B cell (primary cell): ENCODE data around the gene IFNA1. TPM values are rescaled to one million over a fixed set of nuclear protein-coding genes. Genes with fewer than 3 reads are reported as not detected.

Source experiments
- ATAC-seq: fragments of 200-7000 bp; cut with Tn5 transposase; one replicate; pipeline ENCODE4 v1.10.0; 2021; ENCODE audit warnings: low read depth, mild to moderate bottlenecking, moderate number of reproducible peaks, moderate library complexity
- CTCF ChIA-PET: fragments of 350-600 bp; sonication (Branson Sonifier 250); formaldehyde crosslinking; loops from one replicate; lab custom pipeline; 2021; ENCODE audit warnings: antibody characterized with exemption, inconsistent platforms; lab: Charles Lee
- POLR2A ChIA-PET: fragments of 350-600 bp; sonication (Branson Sonifier 250); formaldehyde crosslinking; loops from one replicate; lab custom pipeline; 2021; ENCODE audit warnings: antibody characterized with exemption; lab: Charles Lee
- DNase-seq: peaks from one replicate; pipeline ENCODE4 v3.0.0; 2013
- H2AFZ ChIP-seq: 2 replicates; pipeline ENCODE4 v1.6.1; 2012; ENCODE audit warnings: mild to moderate bottlenecking, low read depth, low read length; ENCODE audit not compliant: insufficient read depth, poor library complexity, severe bottlenecking
- H3K27ac ChIP-seq, 2 donors: 1 replicate in 1 of 2; 2 replicates in 1 of 2; pipeline ENCODE4 v1.5.1; 2012 to 2013; ENCODE audit warnings: low read length in 2 of 2, mild to moderate bottlenecking in 2 of 2, moderate library complexity in 1 of 2
- H3K27me3 ChIP-seq, 4 experiments: fragments of 200-600 bp in 1 of 4; sonication (generic) in 1 of 4; replicated peaks in 1 of 4; 1 replicate in 2 of 4; 2 replicates in 2 of 4; pipeline versions ENCODE4 v1.6.1 to v1.7.0; 2013 to 2016; ENCODE audit warnings: low read length in 3 of 4, mild to moderate bottlenecking in 2 of 4, mixed read lengths in 1 of 4, moderate library complexity in 1 of 4; ENCODE audit not compliant: insufficient read depth in 4 of 4, control insufficient read depth in 3 of 4; ENCODE audit errors: control extremely low read depth in 1 of 4
- H3K36me3 ChIP-seq, 2 experiments: replicated peaks in 1 of 2; 1 replicate in 1 of 2; 2 replicates in 1 of 2; pipeline versions ENCODE4 v1.6.1 to v1.7.1; 2013; ENCODE audit warnings: low read length in 1 of 2; ENCODE audit not compliant: insufficient read depth in 2 of 2, control insufficient read depth in 1 of 2; ENCODE audit errors: control extremely low read depth in 1 of 2, extremely low read depth in 1 of 2
- H3K4me1 ChIP-seq, 2 donors: fragments of 200-600 bp in 1 of 2; sonication (generic) in 1 of 2; 1 replicate in 1 of 2; 2 replicates in 1 of 2; pipeline versions ENCODE4 v1.5.1 to v1.6.1; 2013 to 2017; ENCODE audit warnings: low read length in 2 of 2; ENCODE audit not compliant: control insufficient read depth in 2 of 2, insufficient read depth in 2 of 2
- H3K4me2 ChIP-seq: replicated peaks from 2 replicates; pipeline ENCODE3; 2012; ENCODE audit warnings: mild to moderate bottlenecking, low read depth, low read length; ENCODE audit not compliant: poor library complexity, severe bottlenecking
- H3K4me3 ChIP-seq, 5 experiments: fragments of 200-600 bp in 1 of 5; sonication (generic) in 1 of 5; 1 replicate in 3 of 5; 2 replicates in 2 of 5; pipeline versions ENCODE4 v1.5.1 to v1.7.0; 2011 to 2016; ENCODE audit warnings: low read length in 4 of 5, mild to moderate bottlenecking in 4 of 5, low read depth in 2 of 5, control low read depth in 1 of 5, moderate library complexity in 1 of 5; ENCODE audit not compliant: insufficient read depth in 1 of 5; ENCODE audit errors: control extremely low read depth in 1 of 5, extremely low read depth in 1 of 5
- H3K79me2 ChIP-seq: fragments of 200-600 bp; sonication (generic); one replicate; pipeline ENCODE4 v1.6.0; 2016; ENCODE audit warnings: low read length; ENCODE audit not compliant: control insufficient read depth, insufficient read depth
- H3K9ac ChIP-seq: fragments of 200-600 bp; sonication (generic); 2 replicates; pipeline ENCODE4 v1.6.1; 2017; ENCODE audit warnings: mild to moderate bottlenecking, low read length, moderate library complexity
- H3K9me3 ChIP-seq, 3 donors: one replicate each; pipeline versions ENCODE4 v1.6.1 to v1.7.1; 2013; ENCODE audit warnings: low read length in 2 of 3; ENCODE audit not compliant: control insufficient read depth in 2 of 3, insufficient read depth in 1 of 3; ENCODE audit errors: control extremely low read depth in 1 of 3
- H4K20me1 ChIP-seq: 2 replicates; pipeline ENCODE4 v1.6.0; 2012; ENCODE audit warnings: mild to moderate bottlenecking, low read length; ENCODE audit not compliant: insufficient read depth, control insufficient read depth, poor library complexity, severe bottlenecking
- H3K27ac Mint-ChIP-seq: one replicate; pipeline ENCODE4 v1.8.0; 2021; ENCODE audit warnings: mixed read lengths
- H3K27me3 Mint-ChIP-seq: one replicate; pipeline ENCODE4 v1.8.0; 2021; ENCODE audit warnings: mixed read lengths
- H3K4me1 Mint-ChIP-seq: one replicate; pipeline ENCODE4 v1.8.0; 2021; ENCODE audit warnings: mixed read lengths
- H3K4me3 Mint-ChIP-seq: one replicate; pipeline ENCODE4 v1.8.0; 2021; ENCODE audit warnings: mixed read lengths
- H3K9me3 Mint-ChIP-seq: one replicate; pipeline ENCODE4 v1.8.0; 2022; ENCODE audit warnings: mixed read lengths; ENCODE audit not compliant: insufficient read depth
- EZH2 ChIP-seq: IDR thresholded peaks from 2 replicates; pipeline ENCODE4 v1.6.1; 2012; ENCODE audit warnings: borderline replicate concordance, low read depth, mild to moderate bottlenecking, moderate library complexity, low read length; ENCODE audit not compliant: insufficient read depth, poor library complexity, severe bottlenecking
- WGBS: methylation state at CpG from one replicate; pipeline ENCODE4 v1.1.5; 2013; ENCODE audit warnings: missing lambda C conversion rate; ENCODE audit not compliant: insufficient coverage; 5-methylcytosine and 5-hydroxymethylcytosine counted together
- intact Hi-C: fragments of 100-400 bp; cut with micrococcal nuclease; formaldehyde crosslinking; loops from one replicate; pipeline ENCODE4 v1.10.0; 2022
- polyA minus RNA-seq: library from RNA; depleted of rRNA, polyadenylated mRNA; stranded (reverse); fragments of >200 nt; gene quantifications from 2 replicates; pipeline ENCODE4 v1.2.3, GENCODE V29; 2012
- polyA plus RNA-seq: library from polyadenylated mRNA; depleted of rRNA; stranded (reverse); fragments of >200 nt; gene quantifications from 2 replicates; pipeline ENCODE4 v1.2.3, GENCODE V29; 2012
- total RNA-seq, 2 donors: library from RNA; stranded (reverse); fragments of 120-200 nt in 1 of 2; gene quantifications; 1 replicate in 1 of 2; 2 replicates in 1 of 2; pipeline versions ENCODE4 v1.2.3 to v1.2.4, GENCODE V29; 2013 to 2022
- TF ChIP-seq, protein P1 (sequence below): fragments of 200-600 bp; IDR thresholded peaks from one replicate; pipeline ENCODE4 v1.8.0; 2022; ENCODE audit warnings: antibody characterized with exemption, mild to moderate bottlenecking

The IFNA1 gene
- total RNA-seq (not detected in 2 replicates), polyA plus RNA-seq (not detected in 2 replicates), polyA minus RNA-seq (not detected in 2 replicates)
- total RNA-seq (2013): not detected

DNA sequence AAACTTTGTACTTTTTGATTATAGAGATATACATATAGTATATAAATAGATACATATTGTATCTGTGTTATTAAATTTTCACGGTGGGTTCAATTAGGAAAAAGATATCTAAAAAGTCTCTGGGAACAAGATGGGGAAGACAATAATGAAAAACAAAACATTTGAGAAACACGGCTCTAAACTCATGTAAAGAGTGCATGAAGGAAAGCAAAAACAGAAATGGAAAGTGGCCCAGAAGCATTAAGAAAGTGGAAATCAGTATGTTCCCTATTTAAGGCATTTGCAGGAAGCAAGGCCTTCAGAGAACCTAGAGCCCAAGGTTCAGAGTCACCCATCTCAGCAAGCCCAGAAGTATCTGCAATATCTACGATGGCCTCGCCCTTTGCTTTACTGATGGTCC lies at the start of gene IFNA1:
Gene IFNA1 (plus strand): TSS at position 301 of the 400 bp plus-strand sequence. CDS start 69 bp downstream, at position 370.
- no peaks in the 10 kb centered on the region for H3K79me2 ChIP-seq
- no peaks in the 10 kb centered on the region for H3K9me3 ChIP-seq
- no peak within 1 kb of the TSS for H3K4me2 ChIP-seq
- ATAC-seq (no peak), DNase-seq (no peak)
- Mint-ChIP-seq H3K4me3 (no peak within 1 kb of the TSS), H3K4me1 (peaks cover 13% of the 10 kb centered on the region), H3K9me3 (no peaks in the 10 kb centered on the region), H3K27me3 (peaks cover 28% of the 10 kb centered on the region), H3K27ac (no peak within 1 kb of the TSS)
- CTCF ChIA-PET: no interaction called here
- H2AFZ ChIP-seq: no peak within 1 kb of the TSS
- peaks cover 0 to 14% (median 11%) of the 10 kb centered on the region in 4 experiments for H3K27me3 ChIP-seq
- no peak within 1 kb of the TSS for H3K4me3 ChIP-seq
- intact Hi-C loops: loop anchor here (2.0 to 10.0 kb wide), 2 partner anchors 73 to 555 kb away; partner anchors contain the start of genes CDKN2A and CDKN2B-AS1
- POLR2A ChIA-PET: interaction anchor here (0.6 kb wide), 1 partner anchor 639 kb away, joined by 4 read pairs; no protein-coding TSS in a partner anchor
- no peaks in the 10 kb centered on the region for H3K36me3 ChIP-seq
- H3K4me1 ChIP-seq: peaks cover 12 to 14% of the 10 kb centered on the region in 2 donors
- no peak for TF ChIP-seq EZH2
- TF ChIP-seq, protein P1, sequence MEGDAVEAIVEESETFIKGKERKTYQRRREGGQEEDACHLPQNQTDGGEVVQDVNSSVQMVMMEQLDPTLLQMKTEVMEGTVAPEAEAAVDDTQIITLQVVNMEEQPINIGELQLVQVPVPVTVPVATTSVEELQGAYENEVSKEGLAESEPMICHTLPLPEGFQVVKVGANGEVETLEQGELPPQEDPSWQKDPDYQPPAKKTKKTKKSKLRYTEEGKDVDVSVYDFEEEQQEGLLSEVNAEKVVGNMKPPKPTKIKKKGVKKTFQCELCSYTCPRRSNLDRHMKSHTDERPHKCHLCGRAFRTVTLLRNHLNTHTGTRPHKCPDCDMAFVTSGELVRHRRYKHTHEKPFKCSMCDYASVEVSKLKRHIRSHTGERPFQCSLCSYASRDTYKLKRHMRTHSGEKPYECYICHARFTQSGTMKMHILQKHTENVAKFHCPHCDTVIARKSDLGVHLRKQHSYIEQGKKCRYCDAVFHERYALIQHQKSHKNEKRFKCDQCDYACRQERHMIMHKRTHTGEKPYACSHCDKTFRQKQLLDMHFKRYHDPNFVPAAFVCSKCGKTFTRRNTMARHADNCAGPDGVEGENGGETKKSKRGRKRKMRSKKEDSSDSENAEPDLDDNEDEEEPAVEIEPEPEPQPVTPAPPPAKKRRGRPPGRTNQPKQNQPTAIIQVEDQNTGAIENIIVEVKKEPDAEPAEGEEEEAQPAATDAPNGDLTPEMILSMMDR: no peak
- H3K9ac ChIP-seq: no peak within 1 kb of the TSS
- no peak within 1 kb of the TSS for H3K27ac ChIP-seq
- H4K20me1 ChIP-seq: no peaks in the 10 kb centered on the region
- 100% methylated on average over 1 of the region's 4 CpGs for WGBS

DNA sequence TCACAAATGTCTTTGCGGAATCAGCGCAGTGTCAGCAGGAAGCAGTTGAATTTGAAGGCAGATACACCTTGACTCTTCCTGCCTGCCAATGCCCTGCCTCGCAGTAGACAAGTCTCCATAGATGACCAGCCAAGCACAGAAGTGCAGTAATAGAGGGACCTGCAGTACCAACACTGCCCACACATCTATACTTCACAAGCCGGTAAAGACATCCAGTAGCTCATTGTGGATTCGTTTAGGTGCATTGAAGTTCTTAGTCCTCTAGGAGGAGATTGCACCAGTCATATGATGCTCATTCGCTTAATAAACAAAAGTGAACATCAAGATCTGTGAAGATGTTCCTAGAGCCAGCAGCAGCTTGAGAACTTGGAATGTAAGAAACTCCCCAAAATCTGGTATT lies 48.0 kb upstream of the IFNA1 start:
- H3K4me2 ChIP-seq: no peak overlapping the region
- Mint-ChIP-seq H3K27ac (no peak overlapping the region), H3K9me3 (no peaks in the 10 kb centered on the region), H3K4me1 (peaks cover 16% of the 10 kb centered on the region), H3K4me3 (no peak overlapping the region), H3K27me3 (peaks cover 68% of the 10 kb centered on the region)
- H3K9me3 ChIP-seq: peaks cover 0 to 4% (median 0%) of the 10 kb centered on the region in 3 donors
- intact Hi-C loops: no loop called here
- H3K9ac ChIP-seq: no peak overlapping the region
- H3K27me3 ChIP-seq: peaks cover 3 to 51% (median 42%) of the 10 kb centered on the region in 4 experiments
- H2AFZ ChIP-seq: no peak overlapping the region
- DNase-seq (peak; percentile 51), ATAC-seq (peak; percentile 74)
- POLR2A ChIA-PET: no interaction called here
- H3K4me1 ChIP-seq: peaks cover 7 to 8% of the 10 kb centered on the region in 2 donors
- CTCF ChIA-PET: interaction anchor here (1.0 to 7.2 kb wide), 8 partner anchors 10 to 68 kb away, joined by 3 to 159 read pairs (median 4); no protein-coding TSS in a partner anchor
- 52% methylated on average over 5 of the region's 6 CpGs for WGBS
- no peaks in the 10 kb centered on the region for H4K20me1 ChIP-seq
- H3K79me2 ChIP-seq: no peaks in the 10 kb centered on the region
- H3K4me3 ChIP-seq: no peak overlapping the region
- TF ChIP-seq, protein P1: peak; percentile 55
- no peak for TF ChIP-seq EZH2
- no peaks in the 10 kb centered on the region for H3K36me3 ChIP-seq
- no peak overlapping the region for H3K27ac ChIP-seq
